ENCODE data around the gene IFNA1.
"Not testable (repeated sequence)": the region's sequence is repeated elsewhere in the genome, so short reads cannot be mapped to it uniquely, and the experiment has no call there.

The IFNA1 gene

DNA sequence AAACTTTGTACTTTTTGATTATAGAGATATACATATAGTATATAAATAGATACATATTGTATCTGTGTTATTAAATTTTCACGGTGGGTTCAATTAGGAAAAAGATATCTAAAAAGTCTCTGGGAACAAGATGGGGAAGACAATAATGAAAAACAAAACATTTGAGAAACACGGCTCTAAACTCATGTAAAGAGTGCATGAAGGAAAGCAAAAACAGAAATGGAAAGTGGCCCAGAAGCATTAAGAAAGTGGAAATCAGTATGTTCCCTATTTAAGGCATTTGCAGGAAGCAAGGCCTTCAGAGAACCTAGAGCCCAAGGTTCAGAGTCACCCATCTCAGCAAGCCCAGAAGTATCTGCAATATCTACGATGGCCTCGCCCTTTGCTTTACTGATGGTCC lies at the start of gene IFNA1:
IFNA1 (plus strand) TSS at position 301 of the 400 bp plus-strand sequence; CDS start at position 370, 69 bp downstream.
- DNase-seq, result no peak

DNA sequence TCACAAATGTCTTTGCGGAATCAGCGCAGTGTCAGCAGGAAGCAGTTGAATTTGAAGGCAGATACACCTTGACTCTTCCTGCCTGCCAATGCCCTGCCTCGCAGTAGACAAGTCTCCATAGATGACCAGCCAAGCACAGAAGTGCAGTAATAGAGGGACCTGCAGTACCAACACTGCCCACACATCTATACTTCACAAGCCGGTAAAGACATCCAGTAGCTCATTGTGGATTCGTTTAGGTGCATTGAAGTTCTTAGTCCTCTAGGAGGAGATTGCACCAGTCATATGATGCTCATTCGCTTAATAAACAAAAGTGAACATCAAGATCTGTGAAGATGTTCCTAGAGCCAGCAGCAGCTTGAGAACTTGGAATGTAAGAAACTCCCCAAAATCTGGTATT lies 48.0 kb upstream of the IFNA1 start:
- no peak for DNase-seq

DNA sequence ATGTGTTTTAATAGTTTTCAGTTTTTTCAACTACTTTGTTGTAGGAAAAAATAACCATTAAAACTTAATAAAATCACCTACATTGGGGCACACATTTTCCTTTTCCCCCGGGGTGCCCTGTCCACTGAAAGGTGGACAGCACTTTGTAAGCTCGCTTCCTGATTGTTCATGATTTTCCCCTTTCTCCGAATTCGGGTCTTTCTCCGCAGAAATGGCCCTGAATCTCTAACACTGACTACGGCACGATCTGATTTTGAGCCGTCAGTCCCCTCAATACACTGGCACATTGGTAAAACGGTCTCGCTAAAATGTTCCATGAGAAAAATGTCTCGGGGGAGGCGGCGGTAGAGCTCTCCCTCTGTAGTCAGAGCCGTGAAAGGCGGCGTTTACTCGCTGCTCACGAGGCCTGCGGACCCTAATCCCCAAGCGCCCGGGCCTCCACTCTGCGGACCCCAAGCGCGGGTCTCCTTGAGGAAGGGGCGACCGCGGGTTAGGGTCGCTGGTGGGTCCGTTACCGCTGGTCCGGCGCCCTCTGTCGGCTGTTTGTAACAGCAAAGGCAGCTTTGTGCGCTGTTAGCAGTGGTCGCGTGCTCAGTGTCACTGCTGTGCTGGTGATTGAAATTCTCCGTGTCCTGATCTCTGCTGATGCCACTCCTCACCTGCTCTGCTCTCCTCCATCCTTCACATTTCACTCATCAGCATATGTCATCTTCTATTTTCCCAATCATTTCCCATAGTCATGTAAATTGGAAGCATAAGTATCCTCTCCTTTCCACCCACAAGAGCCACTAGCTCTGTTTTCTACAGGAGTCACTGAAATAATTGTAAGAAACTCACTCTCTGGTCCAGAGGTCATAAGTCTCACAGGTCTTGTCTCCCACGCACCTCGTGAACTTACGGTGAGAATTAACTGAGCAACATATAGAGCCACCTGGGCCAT lies 44.2 kb upstream of the IFNA1 start:
- DNase-seq, result peak; percentile 48

DNA sequence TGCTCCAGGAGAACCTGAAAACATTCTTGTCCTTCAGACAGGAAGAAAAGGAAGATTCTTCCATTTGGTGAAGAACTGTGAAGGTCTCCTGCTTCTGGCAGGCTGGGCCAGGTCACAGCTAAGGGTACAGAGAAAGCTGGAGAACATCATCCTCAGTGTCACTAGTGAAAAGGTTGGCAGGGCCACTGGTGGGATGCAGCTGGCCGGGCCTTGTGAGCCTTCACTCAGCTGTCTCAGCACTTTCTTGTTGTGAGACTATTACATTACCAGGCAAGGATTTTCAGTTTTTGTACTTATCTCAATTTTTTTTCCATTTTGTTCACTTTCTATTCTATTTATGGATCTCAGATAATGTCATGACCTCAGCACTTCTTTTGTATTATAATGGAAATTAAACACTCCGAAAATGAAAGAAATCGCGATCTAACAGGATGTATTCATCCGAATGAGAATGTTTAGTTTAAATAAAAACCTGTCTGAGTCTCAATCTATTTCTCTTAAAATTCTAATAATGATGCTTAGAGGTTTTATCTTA lies 41.2 kb upstream of the IFNA1 start:
- no peak for DNase-seq

DNA sequence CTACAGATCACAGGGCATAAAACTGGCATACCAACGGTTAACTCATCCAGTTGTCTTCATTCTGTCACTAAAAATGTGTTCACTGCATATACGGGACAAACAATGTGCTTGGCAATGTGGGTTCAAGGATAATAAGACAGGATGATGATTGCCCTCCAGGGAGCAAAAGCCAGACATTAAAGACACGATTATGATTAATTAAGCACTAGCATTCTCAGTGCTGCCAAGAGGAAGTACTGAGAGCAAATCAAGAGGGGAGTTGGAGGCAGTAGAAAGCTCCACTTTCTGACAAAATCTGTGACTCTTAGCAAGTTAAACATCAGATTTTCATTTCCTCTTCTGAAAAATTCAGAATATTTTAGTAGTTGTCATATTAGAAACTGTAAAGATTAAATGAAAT lies 40.3 kb upstream of the IFNA1 start:
- DNase-seq, result no peak

DNA sequence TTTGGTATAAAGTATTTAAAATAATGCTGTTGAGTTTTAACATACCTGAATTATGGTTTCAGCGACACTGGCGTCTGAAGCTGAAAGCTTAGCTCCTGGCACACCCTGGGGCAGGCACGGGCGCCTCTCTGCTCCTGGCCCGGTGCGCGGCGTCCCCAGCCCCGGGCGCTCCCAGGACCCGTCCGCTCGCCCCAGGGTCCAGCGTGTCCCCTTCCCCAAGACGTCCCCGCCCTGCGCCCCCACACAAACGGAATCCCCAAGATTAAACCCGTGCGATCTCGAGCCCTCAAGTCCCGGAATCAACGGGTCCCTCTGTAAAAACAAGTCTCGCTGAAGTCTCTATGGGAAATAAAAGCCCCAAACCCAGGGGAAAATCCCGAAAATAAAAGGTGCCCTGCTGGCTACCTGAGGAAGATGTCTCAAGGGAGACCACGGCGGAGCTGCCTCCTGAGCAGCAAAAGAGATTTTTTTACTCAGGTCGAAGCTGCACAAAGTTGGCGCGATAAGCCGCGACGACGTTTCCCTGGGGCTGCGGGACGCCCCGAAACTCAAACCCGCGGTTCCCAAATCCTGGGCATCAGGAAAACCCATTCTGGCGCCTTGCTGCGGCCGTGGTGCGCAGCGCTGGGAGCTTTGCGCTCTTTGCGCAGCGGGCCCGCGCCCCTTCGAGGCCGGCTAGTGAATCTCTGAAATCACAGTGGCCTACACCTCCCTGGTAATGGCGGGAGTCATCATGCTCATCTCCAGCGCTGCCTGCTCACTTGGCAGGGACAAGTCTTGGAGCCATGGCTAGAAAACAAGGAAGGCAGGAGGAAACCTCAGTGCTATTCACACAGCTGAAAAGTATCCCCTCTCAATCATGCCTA lies 37.6 kb upstream of the IFNA1 start:
- DNase-seq, result no peak

DNA sequence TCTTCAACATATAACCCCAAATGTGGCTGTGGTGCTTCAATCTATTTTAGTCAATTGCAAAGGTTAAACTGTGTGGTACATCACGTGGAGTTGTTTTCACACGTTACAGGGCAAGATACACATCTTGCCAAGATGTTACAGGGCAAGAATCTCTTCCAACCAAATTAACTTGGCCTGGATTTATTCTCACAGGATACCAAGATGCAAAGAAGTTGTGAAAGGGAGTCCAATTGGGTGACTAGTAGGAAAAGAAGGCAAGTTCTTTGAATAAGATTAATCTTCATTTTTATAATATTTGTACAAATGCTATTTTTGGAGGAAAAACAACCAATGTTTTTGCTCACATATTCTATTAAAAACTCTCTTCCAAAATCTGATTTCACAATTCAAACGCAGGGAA lies 36.1 kb upstream of the IFNA1 start:
- DNase-seq, result no peak

DNA sequence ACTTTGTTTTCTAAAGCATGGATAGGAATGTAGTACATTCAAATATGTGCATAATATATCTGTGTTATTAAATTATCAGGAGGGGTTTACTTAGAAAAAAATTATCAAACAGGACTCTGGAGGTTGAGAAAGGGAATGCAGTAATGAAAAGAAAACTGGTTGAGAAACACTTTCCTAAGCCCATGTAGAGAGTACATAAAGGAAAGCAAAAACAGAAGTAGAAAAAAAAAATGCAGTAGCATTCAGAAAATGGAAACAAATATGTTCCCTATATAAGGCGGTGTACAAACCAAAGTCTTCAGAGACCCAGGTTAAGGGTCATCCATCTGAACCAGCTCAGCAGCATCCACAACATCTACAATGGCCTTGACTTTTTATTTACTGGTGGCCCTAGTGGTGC lies 31.4 kb upstream of the IFNA1 start, which contains the start of gene IFNA8:
IFNA8 (plus strand) TSS at position 301 of the 400 bp plus-strand sequence; CDS start at position 361, 60 bp downstream.
- DNase-seq, result no peak

DNA sequence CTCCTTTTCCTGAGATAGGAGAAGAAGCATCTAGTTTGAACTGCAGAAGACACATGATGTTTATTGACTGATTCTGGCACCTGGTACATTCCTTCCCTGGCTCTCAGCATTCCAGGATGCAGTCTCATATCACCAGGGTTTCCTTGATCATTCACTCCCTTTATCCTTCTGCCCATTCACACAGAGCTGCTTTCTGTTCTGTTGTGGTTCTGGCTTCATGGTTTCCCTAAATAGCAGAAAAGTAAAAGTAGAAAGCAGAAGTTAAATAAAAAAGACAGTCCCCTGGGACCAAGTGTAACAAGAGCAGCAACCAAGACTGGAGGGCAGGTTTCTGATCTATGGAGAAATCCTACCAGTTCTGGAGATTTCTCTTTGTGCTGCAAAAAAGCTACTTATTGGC lies 28.1 kb upstream of the IFNA1 start:
- DNase-seq, result no peak

DNA sequence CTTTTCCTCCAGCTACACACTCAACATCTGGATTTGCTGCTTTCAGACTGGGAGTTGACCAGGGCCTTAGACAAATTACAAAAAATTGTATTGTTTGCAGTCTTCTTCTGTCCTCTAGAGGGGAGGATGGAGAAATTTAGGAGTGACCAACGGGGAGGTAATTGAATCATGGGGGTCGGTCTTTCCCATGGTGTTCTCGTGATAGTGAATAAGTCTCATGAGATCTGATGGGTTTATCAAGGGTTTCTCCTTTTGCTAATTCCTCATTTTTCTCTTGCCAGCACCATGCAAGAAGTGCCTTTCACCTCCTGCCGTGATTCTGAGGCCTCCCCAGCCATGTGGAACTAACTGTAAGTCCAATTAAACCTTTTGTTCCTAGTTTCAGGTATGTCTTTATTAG lies 27.1 kb upstream of the IFNA1 start:
- DNase-seq, result no peak

DNA sequence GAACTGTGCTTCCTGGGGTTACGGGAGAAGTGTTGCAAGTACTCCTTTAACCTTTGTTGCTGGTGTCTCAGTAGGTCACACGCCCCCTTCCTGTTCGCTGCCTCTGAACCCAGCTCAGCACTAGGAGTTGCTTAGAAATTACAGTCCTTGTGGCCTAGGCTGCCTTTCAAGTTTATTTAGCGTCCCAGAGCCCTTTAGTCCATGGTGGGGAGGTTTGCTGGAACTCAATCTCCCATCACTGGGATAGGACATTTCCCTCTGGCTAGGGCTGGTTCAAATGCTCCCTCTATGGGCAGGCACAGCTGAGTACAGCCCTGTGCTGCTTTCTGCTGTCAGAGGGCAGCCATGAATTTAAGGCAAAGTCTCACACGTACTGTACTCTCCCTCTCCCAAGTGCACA lies 26.6 kb upstream of the IFNA1 start:
- DNase-seq, result peak; percentile 5

DNA sequence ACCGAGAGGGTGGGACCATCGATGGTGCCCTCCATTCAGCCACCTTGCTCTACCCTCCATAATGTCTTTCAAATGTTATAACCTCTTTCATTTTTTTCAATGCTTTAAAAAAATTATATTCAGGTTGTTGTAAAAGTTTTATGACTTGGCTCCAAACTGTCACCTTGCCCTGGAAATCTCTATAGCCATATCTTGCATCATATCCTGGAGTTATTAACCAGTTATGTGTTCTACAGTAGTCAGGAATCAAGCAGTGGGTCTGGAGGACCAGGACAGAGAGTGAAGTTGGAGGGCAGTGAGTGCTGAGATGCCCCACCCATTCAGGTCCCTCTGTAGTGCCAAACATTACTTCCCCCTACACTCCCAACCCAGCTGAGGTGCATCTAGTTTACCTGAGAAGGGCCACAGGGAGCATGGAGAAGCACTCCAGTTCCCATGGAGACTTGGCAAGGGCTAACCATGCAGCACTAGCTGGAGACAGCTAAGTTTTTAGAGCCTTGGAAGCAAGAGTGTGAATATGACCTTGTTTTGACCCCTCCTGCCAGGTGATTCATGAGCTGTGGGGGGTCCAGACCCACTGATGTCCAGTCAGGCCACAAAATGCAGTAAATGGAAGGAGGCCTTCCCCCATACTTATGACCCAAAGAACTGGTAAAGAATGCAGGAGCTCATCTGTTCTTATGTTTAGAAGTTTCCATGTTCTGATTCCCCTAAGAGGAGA lies 25.9 kb upstream of the IFNA1 start:
- no peak for DNase-seq

DNA sequence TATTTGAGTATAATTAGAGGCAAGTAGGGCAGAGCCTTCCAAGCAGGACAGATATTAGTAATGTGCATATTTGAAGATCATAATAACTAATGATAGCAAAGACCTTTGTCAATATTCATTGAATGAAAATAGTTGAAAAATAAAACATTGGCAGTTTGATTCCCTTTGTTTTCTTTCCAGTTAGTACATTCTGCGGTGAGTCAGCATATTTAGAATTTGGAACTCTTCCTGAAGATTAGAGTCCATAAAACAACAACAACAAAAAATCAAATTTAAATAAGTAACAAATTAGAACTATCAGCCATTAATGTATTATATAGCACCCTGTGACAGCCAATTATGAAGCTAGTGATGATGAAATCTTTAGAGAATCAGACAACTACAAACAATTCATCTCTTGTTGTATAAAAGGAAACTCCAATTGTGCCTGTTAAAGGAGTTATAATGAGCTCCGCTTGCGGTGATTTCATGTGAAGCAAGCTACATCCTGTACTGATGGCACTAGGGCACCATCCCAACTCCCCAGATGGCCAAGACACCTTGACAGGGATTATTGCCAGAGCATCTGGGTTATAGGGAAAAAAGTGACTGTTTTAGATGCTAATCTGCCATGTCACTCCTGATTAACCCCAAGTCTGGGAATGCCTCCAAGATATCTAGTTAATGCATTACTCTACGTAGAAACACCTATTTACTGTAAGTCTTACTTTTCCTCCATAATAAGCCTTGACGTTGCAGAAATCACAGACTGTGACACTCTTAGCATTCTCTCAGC lies 24.6 kb upstream of the IFNA1 start:
- DNase-seq, result no peak

DNA sequence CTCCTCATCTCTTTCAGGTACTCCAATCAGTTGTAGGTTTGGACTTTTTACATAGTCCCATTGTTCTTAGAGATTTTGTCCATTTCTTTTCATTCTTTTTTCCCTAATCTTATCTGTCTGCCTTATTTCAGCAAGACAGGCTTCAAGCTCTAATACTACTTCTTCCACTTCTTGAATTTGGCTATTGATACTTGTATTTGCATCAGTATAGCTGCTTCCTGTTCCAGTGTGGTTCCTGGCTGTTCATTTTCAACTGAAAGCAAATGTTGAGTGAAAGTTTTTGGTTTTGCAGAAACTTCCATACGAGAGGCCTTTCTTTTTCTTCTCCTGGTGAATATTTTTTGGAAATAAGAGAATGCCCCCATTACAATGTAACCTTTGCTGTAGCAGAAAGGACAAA lies 12.0 kb upstream of the IFNA1 start:
- no peak for DNase-seq

DNA sequence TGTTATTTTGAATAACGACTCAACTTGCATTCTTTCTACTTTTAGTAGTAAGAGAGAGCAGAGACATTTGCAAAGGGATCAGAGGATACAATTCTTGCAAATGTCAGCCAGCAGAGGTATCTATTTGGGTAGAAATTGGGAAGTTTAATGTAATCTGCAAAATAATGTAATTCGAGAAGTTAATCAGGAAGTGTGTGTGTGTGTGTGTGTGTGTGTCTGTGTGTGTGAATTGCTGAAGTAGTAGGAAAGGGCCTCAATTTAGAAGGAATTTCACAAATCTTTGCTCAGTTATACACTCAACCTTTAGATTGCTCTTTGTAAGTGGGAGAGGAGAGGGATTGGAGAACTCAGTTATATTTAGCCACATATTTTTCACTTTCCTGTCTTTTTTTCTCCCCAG lies 11.0 kb upstream of the IFNA1 start:
- DNase-seq, result no peak

DNA sequence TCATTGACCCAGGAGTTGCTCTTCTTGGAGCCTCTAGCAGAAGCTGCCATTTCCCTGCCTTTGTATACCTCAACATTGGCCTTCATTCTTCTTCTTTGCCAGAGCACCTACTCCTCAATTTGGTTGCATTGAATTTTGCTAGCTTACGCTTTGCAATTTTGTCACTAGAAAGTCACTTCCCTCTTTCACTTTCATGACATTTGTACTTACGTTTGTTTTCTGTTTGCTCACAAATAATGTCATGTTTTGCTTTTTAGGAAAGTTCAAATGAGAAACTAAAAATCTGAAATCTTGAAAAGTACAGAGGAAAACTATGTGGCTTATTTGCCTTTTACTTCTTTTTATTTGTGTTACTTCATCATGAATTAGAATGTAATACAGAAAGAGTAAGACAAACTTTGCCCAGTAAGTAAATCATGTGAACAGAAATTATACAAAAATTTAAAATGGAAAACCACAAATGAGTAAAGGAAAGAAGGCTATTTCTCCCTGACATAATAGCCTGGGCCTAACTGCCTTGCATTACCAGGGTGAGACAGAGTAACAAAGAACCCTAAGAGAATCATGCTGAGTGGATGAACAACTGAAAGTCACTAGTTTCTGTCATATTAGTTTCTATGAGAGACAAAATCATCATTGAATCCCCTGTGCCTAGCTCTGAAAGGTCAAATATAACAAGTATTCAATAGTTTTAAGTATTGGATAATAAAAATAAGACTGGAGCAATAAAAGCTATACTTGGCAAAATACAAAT lies 7.4 kb upstream of the IFNA1 start:
- DNase-seq, result no peak

DNA sequence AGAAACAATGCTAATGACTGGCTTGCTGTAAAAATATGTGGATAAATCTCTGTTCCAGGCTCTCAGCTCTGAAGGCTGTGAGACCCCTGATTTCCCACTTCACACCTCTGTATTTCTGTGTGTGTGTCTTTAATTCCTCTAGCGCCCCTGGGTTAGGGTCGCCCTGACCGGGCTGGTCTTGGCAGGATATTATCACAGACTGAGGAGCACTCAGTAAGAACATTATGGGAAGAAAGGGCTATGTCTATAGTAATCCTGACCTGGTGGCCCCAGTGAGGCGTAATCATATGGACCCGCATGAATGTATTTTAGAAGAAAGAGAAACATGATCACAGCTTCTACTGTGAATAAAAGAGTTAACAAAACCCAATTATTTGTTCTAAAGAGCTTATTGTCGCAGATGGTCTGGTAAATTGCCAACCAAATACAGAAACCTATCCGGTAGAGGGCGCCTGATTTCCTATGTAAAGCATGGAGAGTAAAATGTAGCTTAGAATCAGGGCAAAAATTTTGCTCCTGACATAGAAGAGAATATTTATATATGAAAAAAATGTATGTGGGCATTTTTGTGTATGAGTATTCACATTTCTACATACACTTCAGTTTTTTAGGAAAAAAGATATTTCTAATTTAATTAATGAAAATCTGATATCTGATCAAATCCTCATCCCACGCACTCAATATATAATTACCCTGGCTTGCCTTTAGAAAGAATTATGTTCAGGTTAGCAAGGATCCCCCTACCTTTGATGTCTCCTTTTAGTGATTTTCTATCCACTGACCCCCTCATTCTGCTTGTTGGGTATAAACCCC lies 5.8 kb upstream of the IFNA1 start:
- peak; percentile 48 for DNase-seq

DNA sequence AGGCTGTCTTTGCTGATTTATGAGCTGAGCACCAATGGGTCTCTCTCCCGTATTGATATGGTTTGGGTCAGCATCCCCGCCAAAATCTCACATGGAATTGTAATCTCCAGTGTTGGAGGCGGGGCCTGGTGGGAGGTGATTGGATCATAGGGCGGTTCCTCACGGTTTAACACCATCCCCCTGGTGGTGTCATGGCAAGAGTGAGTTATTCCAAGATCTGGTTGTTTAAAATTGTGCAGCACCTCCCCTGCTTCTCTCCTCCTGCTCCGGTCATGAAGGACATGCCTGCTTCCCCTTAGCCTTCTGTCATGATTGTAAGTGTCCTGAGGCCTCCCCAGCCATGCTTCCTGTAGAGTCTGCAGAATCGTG lies 5.2 kb upstream of the IFNA1 start:
- not testable (repeated sequence) for DNase-seq

DNA sequence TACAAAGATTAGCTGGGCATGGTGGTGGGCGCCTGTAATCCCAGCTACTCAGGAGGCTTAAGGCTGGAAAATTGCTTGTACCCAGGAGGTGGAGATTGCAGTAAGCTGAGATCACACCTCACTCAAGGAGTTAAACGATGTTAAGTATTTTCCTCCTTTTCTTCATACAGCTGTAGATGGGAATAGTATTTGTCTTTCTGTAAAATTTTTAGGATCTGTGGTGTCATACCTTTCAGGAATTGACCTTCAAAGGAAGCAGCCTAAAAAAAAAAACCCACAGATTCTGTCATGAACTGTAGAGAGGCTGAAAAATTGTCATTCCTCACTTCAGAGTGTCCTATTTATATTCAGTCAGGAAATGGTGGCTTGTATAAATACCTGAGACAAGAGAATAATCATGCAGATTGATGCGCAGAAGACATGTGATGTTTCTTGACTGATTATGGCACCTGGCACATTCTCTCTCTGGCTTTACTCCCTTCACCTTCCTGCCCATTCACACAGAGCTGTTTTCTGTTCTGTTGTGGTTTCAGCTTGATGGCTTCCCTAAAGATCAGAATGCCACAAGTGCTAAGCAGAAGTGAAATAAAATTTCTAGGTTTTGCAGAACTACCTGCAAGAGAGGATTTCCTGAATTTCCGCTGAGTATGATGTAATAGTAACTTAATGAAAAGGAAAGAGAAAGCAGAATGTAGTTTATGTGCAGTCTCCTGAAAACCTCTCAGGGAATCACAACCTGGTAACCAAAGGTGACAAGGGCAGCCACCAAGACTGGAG lies 3.8 kb downstream of the IFNA1 start:
- DNase-seq, result peak; percentile 56

DNA sequence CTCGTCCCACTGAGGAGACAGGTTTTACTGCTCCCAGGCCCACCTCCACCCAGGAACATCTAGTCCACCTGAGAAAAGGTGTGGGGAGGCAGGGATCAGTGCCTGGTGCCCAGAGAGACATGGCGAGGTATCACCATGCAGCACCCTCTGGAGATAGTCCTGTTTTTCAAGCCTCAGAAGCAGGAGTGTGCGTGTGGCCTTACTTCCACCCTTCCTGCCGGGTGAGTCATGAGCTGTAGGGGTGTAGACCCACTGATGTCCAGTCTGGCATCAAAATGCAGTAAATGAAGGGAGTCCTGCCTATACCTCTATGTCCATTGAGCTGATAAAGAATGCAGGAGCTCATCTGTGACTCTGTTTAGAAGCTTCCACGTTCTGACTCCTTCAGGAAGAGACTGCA lies 9.1 kb downstream of the IFNA1 start:
- DNase-seq, result not testable (repeated sequence)
